NCI-H1105 treated with DMSO at 0.1 percent for 48 hours (cell line): ENCODE measurements around the gene HK1.
A peak's percentile ranks its signal among the peaks of the same experiment; 100 is the strongest.
"Not testable (repeated sequence)": the region's sequence is repeated elsewhere in the genome, so short reads cannot be mapped to it uniquely, and the experiment has no call there.

Experiments used
- DNase-seq: peaks from one replicate; lab custom pipeline; 2025; lab: John Stamatoyannopoulos, UW

The HK1 gene

DNA sequence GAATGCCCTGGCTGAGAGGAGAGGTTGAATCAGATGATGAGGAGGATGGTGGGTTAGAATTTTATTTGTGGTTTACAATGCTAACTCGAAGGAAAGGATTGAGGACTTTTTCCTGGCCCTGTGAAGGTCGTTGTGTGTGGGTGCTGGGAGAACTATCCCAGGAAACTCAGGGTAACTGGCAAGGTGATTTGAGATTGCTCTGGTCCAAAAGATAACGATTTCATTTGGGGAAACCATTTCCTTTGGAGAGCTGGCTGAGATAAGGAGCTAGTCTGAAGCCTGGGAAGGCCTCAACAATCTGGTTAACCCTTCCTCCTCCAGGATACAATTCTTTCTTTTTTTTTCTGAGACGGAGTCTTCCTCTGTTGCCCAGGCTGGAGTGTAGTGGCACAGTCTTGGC is 33.0 kb downstream of the HK1 start:
- no peak for DNase-seq

DNA sequence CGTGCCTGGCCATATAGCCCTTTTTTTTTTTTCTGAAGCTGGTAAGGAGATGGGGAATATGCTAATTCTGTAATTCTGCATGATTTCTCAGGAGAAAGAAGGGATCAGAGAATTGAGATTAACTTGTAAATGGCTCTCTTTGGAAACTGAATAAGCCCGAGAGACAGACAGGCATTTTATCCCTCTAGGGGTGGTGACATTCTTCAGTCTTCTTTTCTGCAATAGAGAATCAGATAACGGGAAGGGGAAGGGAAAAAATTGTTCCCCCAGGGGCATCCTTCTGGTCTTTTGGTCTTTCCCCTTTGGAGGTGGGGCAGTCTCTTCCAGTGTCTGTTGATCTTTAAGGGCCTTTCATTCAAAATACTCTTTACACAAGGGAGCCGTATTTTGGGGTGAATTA is 34.2 kb downstream of the HK1 start:
- no peak for DNase-seq

DNA sequence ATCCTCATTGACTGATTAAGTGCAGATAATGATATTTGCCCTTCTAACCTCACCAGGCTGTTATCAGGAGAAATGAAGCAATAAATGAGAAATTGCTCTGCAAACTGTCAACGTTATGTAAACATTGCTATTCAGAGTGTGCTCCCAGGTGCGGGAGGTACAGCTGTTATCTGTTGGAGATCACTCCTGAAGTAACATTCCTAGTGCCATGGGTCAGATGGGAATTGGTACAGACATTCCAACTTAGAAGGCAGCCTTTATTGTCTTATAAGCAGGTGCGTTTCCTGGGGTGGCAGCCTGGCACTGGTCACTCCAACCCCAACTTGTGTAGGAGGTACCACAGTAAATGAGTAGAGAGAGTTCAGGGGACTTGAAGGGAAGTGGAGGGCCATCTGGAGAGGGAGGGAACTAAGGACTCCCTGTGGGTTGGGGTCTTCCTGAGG is 36.8 kb downstream of the HK1 start:
- DNase-seq = peak; percentile 0

GRCh38 chr10:69315610-69316312 is 37.5 kb downstream of the HK1 start:
- no peak for DNase-seq

DNA sequence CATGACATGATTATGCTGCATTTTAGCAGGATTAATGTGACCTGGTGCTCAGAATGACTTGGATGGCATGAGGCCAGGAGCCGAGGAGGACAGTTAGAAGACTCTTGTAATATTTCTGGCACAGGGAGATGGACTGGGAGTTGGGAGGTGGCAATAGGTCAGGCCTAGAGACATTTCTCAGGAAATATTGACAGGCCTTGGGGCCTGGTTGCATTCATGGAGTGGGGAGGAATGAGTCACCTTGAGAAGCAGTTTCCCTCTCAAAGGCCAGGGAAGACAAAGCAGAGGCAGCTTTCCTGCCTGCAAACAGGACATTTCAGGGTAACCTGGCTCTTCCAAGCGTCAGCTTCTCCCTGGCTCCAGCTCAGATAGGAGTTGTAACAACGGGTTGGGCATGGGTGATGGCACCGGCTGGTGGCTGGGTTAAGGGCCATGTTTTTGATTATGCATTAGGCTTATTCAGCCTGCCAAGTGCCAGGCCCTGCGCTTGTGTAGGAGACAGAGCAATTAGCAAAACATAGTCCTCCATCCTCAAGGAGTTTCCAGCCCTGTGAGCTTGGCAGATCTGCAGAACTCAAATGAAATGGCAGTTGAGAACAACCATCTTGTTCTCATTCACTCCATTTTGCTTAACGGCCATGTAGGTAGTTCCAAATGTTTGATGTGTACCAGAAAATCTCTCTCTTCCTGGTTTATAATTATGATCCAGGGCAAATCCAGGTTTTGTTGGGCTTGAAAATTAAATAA is 38.2 kb downstream of the HK1 start:
- no peak for DNase-seq

DNA sequence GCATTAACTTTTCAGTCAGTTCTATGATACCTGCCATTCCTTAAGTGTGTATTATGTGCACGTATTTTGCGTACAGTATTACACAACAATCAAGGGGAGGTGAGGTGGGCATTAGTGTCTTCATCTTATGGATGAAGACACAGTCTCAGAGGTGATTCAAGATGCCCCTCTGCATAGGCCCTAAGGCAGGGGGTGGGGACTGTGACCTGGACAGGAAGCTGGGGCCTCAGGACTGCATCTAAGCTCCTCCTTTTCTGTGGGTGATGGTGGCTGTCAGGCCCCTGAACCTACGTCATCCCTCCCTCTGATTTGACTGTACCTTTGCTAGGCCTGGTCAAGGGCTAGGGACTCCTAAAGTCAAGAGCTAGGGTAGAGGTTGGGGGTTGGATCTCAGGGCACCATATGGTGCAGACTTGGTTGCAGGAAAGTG is 38.9 kb downstream of the HK1 start:
- no peak for DNase-seq

DNA sequence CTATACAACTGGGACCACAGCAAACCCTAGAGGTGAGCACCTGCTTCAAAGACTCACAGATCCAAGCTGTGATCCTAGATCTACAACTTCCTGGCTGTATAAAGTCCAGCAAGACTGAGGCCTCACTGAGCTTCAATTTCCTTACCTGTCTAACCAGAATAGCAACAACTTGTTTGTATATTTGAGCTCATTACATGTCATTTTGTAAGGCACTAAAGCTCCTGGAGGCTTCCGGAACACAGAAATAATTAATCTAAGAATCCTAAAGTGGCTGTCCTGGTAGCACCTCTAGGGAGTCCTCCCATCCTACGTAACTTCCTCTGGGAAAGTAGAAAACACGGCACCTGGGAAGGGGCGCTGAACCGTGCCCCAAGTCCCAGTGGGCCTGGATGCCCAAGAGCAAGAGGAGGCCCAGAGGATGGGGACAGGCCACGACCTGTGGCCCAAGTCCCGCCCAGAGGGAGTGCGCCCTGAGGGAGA is 39.4 kb downstream of the HK1 start:
- no peak for DNase-seq

GRCh38 chr10:69318106-69318866 is 40.0 kb downstream of the HK1 start:
- DNase-seq = peak; percentile 55

- peak; percentile 8 for DNase-seq
Observed at GRCh38 chr10:69318867-69319727, 40.8 kb downstream of the HK1 start.

DNA sequence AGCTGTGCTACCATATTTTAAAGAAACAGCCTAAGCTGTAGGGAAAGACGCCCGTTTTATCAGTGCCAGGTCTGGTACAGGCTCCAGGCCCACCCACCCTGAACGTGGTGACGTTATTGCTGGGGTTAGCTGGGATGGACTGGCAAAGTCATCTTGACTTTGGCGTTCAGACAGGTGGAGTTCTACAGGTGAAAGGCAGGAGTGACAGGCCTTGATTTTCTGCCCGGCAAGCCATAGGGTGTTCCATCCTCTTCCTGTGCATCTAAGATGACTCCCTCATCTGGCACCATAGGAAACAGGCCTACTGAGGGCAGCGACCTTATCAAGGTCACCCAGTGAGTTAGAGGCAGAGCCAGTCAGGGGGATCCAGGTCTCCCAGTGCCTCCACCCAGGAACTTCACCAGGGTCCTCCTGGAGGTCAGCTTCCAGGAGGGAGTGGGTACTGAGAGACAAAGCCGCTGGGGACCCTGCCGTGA is 41.6 kb downstream of the HK1 start:
- no peak for DNase-seq

GRCh38 chr10:69320521-69320920 is 42.2 kb downstream of the HK1 start:
- DNase-seq = no peak

GRCh38 chr10:69321039-69321715 is 42.9 kb downstream of the HK1 start:
- DNase-seq = no peak

DNA sequence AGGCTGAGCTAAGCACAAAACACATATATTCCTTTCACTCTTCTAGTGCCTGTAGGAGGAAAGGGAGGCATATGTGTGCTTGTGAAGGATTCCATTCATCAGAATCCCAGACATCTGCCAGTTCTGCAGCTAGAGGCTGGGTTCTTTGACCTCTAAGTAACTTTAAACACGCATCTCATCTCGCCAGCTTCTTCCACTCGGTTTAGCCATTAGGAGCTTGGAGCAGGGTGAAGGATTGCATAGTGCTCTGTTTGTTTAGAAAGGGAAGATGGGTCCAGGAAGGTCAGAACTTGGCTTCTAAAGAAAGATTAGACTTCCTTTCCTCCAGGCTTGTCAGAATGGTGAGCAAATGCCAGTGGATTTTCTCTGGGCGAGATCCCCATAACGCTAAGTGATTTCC is 43.6 kb downstream of the HK1 start:
- no peak for DNase-seq

GRCh38 chr10:69322346-69322745 is 44.0 kb downstream of the HK1 start:
- DNase-seq = not testable (repeated sequence)

DNA sequence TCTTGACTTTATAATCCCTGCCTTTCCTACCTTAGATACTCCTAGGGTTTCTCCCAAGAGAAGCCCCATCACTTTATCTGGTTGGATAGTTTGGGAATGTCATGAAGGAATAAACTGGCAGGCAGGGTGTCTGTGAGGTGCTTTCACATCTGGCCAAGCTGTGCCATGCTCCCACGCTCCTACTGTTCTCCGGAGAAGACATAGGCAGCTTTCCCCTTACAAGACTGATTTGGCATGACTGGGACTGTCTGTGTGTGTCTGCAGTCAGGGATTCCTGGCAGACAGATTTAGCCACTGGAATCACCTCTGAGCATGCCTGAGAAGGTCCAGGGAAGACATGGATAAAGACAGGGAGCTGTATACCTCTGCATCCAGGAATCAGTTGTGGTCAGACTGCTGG is 45.3 kb downstream of the HK1 start:
- DNase-seq = no peak

GRCh38 chr10:69324583-69324982 is 46.3 kb downstream of the HK1 start:
- no peak for DNase-seq

DNA sequence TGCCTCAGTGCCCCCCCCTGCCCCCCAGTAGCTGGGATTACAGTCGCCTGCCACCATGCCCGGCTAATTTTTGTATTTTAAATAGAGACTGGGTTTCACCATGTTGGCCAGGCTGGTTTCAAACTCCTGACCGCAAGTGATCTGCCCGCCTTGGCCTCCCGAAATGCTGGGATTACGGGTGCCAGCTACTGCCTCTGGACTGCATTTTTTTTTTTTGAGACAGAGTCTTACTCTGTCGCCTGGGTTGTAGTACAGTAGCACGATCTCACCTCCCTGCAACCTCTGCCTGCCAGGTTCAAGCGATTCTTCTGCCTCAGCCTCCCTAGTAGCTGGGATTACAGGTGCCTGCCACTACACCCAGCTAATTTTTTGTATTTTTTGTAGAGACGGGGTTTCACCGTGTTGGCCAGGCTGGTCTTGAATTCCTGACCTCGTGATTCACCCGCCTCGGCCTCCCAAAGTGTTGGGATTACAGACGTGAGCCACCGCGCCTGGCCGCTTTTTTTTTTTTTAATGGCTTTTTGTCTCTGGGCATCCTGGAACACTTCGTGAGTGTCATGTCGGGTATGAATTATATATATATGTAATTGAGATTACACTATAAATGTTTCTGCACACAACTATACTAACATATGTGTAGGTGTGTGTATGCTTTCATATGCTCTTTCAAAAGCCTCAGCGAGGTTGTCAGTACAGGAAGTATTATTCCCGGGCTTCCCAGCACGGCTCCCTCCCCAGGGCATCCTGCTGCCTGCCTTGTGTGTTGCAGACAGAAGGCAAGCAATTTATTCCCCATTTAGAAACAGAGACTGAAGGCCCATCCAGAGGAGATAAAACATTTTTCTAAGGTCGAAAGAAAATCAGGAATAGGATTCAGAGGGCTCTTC is 47.6 kb downstream of the HK1 start:
- DNase-seq = not testable (repeated sequence)

GRCh38 chr10:69326692-69327091 is 48.4 kb downstream of the HK1 start:
- DNase-seq = no peak

DNA sequence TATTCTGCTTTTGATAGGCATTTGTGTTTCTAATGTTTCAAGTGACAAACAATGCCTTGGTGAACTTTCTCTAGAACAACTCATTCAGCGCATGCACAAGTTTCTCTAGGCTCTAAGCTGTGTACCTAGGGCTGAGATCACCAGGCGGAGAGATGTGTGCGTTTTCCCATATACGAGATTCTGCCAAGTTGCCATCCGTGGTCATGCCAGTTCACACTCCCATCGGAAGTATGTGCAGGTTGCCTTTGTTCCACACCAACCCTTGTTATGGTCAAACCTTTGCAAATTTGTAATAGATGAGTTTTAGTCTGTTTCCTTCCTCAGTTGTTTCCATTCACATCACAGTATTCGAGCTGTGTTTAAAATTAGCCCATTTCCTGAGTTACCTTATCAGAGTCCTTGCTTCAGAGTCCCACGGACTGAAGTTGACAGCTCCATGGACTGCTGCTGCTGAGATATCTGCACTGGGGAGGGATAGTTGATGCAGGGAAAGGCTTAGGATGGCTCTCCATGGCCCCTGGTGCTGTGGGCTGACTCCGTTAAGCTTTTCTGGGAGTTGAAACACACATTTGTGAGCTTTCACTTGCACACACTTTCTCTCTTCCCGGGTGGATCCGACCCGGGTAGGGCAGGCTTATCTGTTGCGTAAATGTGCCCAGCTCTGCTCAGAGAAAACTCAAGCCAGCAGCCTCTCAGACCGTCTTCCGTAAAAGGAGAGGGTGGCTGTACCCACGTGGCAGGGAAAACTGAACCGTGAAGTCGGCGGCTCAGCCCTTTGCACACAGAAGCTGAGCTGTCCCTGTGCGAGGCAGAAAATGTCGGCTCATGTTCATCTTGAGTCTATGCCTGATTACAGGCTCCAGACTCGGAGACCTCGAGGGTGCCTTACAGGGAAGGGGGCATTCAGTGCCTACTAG is 49.4 kb downstream of the HK1 start:
- DNase-seq = no peak
